Globus pallidus (tissue), 1 donor: Measurements from ENCODE around the gene COQ8B.
"Not testable (repeated sequence)": the region's sequence is repeated elsewhere in the genome, so short reads cannot be mapped to it uniquely, and the experiment has no call there.

Experiments used
- DNase-seq: peaks from one replicate; pipeline ENCODE4 v3.0.0-alpha.2; 2015; ENCODE audit warnings: low spot score

Gene COQ8B

DNA sequence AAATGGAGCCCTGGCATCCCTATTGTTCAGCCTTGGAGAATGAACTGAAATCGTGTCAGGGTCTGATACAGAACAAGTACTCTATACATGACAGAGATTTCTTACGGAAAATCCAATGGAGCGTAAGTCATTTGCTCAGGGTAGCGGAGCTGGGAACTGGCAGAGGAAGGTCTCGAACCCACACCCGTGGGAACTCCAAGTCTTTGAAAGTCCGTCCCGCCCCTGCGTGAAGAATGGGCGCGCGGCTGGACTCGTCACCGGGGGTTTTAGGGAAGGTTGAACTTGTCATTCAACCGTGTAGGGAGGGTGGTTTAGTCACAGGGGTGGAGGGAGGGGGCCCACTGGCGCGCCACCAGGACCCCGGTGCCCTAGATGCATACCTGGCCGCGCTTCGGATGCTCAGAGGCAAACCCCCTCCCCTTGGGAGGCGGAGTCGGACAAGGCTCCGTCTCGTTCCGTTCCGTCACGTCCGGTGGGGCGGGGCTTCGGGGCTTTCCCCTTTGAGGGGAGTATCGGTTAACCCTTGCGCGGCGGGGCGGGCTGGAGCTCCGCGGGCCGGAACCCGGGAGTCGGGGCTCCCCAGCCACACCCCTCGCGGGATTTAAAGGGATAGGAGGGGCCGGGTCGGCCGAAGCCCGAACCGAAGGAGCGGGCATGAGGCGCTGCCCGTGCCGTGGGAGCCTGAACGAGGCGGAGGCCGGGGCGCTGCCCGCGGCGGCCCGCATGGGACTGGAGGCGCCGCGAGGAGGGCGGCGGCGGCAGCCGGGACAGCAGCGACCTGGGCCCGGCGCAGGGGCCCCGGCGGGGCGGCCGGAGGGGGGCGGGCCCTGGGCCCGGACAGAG lies at the start of gene COQ8B, which contains the start of gene ITPKC:
TSS of gene COQ8B (minus strand) at position 405 of the 843 bp plus-strand sequence. CDS start 2,254 bp downstream, outside the sequence.
TSS of gene ITPKC (plus strand) at position 631 of the 843 bp plus-strand sequence. CDS start at position 655, 24 bp downstream.
- peak; percentile 98 for DNase-seq

DNA sequence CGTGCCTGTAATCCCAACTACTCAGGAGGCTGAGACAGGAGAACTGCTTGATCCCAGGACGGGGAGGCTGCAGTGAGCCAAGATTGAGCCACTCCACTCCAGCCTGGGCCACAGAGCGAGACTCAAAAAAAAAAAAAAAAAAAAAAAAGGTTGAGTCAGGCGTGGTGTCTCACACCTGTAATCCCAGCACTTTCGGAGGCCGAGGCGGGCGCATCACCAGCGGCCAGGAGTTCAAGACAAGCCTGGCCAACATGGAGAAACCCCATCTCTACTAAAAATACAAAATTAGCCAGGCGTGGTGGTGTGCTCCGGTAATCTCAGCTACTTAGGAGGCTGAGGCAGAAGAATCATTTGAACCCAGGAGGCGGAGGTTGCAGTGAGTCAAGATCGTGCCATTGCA lies 49.7 kb upstream of the COQ8B start:
- not testable (repeated sequence) for DNase-seq

DNA sequence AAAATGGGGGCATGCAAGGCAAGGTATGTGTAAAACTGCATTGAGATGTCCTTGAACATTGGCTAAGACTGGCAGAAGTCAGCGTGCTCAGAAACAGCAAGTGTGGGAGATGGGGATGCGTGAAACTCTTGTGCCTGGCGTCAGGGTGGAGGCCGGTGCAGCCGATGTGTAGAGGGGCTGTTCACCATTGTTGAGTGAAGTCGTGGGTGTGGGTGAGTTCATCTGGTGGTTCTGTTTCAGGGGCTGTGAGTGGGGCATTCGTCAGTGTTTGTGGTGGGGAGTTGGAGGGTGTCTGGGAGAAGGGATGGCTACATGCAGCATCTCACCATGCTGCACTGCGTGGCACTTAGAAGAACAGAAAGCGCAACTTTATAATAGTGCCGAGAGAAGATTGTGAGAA lies 47.3 kb upstream of the COQ8B start:
- no peak for DNase-seq

DNA sequence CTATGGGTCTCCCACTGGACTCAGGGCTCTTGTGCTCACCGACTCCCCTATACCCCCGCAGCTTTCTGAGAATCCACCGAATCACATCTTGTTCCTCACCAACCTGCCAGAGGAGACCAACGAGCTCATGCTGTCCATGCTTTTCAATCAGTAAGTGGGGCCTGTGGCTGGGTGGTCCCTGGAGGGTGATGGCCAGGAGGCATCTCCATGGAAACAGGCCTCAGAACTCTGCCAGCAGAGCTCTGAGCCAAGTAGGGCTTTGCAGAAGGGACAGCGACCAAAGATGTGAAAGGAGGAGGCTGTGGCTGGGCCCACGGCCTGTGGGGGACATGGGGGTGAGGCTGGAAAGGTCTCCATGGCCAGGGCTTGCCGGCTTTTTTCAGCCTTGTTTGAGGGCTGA lies 46.8 kb upstream of the COQ8B start:
- no peak for DNase-seq

DNA sequence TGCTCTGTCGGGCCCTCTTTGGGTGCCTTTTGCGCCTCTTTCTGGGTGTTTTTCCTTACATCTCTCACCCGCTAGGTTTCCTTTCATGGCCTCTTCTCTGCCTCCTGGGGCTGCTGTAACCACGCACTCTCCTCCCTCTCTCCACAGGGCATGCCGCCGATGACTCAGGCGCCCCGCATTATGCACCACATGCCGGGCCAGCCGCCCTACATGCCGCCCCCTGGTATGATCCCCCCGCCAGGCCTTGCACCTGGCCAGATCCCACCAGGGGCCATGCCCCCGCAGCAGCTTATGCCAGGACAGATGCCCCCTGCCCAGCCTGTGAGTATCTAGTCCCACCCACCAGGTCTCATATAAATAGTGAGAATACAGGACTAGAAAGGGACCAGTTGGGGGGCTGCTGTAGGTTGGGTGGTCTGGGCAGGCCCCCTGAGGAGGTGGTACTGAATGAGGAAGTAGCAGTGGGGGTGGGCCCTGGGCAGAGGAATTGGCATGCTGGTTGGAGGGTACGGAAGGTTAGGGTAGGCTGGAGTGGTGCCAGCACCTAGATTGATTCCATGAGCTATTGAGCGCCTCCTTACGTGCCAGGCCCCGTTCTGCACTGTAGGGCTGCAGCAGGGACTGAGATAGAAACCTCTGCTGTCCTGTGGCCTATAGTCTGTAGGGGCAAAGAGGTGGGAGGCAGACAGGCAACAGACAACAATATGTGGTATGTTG lies 46.2 kb upstream of the COQ8B start:
- DNase-seq: no peak

DNA sequence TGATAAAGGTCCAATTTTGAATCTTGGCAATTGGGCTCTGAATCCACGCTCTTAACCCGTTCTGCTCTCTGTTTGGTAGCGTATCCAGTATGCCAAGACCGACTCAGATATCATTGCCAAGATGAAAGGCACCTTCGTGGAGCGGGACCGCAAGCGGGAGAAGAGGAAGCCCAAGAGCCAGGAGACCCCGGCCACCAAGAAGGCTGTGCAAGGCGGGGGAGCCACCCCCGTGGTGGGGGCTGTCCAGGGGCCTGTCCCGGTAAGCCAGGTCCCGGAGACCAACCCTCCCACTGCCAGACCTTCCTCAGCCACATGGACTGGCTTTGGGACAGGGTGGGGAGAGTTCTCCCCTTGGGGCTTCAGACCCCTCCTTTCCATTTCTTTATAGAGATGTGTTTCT lies 42.7 kb upstream of the COQ8B start:
- DNase-seq: no peak

DNA sequence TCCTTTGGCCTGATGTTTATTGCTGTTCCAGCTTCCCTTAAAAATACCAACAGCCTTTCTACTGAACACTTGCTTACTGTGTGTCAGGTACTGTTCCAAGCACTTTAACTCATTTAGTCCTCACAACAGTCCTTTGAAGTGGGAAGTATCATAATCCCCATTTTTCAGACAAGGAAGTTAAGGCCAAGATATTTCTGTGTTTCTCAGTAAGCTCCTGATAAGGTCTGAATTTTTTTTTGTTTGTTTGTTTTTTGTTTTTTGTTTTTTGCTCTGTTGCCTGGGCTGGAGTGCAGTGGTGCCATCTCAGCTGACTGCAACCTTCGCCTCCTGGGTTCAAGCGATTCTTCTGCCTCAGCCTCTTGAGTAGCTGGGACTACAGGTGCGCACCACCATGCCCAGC lies 41.8 kb upstream of the COQ8B start:
- no peak for DNase-seq

DNA sequence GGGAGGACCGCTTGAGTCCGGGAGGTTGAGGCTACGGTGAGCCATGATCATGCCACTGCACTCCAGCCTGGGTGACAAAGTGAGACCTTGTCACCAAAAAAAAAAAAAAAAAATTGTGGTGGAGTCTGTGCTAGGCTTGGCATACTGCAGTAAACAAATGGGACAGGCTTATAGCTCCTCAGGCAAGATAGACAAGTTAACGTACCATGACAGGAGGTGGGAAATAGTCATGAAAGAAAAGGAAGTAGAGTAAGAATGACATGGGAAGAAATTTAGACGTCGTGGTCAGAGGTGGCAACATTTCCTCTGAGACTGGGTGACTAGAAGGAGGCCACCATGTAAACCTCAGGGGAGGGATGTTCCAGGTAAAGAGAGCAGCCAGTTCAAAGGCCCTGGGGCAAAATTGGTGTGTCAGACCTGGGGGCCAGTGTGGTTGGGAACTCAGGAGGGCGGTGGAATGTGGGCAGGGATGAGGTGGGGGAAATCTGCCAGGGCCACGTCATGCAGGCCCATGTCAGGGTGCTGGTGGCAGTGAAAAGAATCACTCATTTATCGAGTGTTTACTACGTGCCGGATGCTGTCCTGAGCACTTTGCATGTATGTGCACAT lies 39.9 kb upstream of the COQ8B start:
- no peak for DNase-seq

DNA sequence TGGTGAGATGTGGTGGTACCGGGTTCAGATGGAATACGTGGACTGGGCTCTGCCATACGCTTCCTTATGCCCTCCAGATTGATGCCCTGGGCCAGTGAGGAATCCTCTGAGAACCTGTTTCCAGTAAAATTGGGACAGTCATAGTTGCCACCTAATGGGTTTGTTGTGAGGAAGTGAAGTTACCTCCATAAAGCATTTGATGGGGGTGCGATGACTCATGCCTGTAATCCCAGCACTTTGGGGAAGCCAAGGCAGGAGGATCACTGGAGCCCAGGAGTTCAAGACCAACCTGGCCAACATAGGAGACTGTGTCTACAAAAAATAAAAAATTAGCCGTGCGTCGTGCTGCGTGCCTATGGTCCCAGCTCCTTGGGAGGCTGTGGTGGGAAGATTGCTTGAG lies 39.1 kb upstream of the COQ8B start:
- no peak for DNase-seq

DNA sequence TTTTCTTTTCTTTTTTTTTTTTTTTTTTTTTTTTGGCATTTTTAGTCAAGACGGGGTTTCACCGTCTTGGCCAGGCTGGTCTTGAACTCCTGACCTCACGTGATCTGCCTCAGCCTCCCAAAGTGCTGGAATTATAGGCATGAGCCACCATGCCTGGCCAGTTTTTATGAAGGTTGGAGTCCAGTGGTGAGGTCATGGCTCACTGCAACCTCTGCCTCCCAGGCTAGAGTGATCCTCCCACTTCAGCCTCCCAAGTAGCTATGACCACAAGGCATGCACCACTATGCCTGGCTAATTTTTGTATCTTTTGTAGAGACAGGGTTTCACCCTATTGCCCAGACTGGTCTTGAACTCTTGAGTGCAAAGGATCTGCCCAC lies 38.5 kb upstream of the COQ8B start:
- no peak for DNase-seq

DNA sequence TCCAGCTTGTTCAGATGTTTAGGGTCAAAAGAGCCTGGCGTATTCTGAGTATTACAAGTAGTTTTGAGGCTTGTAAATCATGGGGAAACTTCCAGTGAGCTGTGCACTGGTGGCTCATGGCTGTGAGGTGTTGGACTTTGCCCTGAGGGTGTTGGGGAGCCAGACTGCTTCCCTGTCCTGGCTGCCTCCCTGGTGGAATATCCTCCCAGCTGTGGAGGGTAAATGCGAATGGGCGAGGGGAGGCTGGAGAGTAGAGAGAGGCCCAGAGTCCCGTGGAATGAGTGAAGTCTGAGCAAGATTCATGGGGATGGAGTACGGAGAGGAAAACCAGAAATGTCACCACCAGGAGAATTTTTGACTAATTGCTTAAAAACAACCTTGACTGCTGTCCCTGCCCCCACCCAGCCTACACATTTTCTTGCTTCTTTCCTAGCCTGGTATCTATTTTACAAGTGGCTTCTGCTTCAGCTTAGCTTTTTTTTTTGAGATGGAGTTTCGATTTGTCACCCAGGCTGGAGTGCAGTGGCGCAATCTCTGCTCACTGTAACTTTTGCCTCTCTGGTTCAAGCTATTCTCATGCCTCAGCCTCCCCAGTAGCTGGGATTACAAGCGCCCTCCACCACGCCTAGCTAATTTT lies 38.0 kb upstream of the COQ8B start:
- no peak for DNase-seq

DNA sequence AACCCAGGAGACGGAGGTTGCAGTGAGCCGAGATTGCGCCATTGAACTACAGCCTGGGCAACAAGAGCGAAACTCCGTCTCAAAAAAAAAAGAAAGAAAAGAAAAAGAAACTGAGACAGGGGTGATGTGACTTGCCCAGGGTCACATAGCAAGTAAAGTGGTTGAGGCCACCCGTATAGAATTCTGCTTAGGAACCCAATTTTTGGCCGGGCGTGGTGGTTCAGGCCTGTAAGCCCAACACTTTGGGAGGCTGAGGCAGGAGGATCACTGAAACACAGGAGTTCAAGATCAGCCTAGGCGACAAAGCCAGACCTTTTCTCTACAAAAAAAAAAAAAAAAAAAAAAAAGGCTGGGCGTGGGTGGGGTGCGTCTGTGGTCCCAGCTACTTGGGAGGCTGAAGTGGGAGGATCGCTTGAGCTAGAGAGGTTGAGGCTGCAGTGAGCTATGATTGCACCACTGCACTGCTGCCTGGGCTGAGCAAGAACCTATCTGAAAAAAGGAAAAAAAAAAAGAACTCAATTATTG lies 35.6 kb upstream of the COQ8B start:
- DNase-seq: no peak

DNA sequence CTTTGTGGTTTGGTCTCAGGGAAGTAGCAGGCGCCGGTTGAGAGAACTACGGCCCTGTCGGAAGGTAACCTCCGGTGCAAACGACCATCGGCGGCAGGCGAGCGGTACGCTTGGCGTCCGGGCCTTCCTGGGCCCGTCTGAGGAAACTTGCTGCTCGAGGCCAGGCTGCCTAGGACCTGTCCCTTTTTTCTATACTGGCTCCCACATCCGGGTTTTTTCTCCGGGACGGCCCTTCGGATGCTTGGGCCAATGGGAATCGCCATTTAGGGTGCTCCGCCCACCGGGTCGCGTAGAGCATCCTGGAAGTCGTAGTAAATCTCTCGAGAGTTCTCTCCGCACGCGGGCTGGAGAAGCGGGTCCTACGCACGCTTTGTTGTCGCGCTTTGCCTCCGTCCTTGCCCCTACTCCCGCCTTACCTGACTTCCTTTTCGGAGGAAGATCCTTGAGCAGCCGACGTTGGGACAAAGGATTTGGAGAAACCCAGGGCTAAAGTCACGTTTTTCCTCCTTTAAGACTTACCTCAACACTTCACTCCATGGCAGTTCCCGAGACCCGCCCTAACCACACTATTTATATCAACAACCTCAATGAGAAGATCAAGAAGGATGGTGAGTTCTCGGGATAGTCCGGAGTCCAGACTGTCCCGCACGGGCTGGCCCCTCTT lies 34.3 kb upstream of the COQ8B start, which contains the start of gene SNRPA:
TSS of gene SNRPA (plus strand) at position 330 of the 664 bp plus-strand sequence. CDS start at position 536, 206 bp downstream.
- DNase-seq: peak; percentile 98

DNA sequence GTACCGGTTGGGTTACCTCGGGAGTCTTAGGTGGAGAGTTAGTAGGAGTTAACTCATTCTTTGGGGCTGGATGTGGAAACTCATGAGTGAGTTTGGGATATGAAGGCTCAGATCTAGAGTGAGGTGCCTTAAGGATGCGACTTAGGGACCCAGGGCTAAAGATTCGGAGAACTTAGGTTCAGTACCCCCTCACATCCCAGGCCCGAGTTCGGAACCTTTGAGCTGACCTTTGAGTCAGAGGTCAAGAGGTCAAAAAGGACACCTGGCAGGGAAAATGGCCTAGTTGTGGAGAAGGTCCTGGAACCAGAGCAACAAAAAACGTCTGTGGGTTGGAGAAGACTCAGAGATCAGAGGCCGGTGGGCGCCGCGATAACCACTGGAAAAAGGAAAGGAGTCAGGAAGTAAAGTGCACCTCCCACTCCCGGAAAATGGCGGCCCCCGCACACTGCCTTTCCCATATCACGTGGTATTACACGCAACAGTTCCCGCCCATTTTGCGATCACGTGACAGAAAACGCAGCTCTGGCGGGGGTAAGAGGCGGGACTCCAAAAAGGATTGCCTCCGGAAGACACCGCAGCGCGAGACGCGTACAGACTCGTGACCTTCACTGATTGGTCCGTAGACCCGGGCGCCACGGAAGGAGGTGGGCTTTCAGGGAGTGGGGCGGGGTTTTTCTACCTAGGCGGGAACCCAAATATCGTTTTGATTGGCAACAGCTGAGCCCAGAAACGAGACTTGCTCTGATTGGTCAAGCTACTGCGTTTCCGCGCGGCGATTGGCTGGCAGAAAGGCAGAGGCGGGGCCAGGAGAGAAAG lies 33.6 kb upstream of the COQ8B start, which contains the start of gene ACTMAP:
TSS of gene ACTMAP (minus strand) at position 420 of the 816 bp plus-strand sequence. CDS start 674 bp downstream, outside the sequence.
- DNase-seq: peak; percentile 100

DNA sequence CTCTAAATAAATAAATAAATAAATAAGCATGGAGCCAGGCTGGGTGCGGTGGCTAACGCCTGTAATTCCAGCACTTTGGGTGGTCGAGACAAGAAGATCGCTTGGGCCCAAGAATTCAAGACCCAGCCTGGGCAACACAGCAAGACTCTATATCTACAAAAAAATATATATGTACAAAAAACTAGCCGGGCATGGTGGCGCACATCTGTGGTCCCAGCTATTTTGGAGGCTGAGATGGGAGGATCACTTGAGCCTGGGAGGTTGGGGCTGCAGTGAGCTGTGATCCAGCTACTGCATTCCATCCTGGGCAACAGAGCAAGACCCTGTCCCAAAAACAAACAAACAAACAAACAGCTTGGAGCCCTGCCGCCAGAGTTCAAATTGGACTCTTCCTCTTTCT lies 30.9 kb upstream of the COQ8B start:
- DNase-seq: no peak

DNA sequence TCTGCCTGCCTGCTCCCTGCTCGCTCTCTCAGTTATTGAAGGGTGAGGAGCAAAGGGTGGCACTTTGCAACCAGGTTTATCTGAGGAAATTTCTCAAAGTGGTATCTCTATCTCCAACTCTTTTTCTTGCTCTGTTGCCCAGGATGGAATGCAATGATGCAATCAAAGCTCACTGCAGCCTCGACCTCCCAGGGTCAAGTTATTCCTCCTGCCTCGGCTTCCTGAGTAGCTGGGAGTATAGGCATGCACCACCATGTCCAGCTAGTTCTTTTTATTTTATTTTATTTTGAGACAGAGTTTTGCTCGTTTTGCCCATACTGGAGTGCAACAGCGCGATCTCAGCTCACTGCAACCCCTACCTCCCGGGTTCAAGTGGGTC lies 28.7 kb upstream of the COQ8B start:
- DNase-seq: no peak

DNA sequence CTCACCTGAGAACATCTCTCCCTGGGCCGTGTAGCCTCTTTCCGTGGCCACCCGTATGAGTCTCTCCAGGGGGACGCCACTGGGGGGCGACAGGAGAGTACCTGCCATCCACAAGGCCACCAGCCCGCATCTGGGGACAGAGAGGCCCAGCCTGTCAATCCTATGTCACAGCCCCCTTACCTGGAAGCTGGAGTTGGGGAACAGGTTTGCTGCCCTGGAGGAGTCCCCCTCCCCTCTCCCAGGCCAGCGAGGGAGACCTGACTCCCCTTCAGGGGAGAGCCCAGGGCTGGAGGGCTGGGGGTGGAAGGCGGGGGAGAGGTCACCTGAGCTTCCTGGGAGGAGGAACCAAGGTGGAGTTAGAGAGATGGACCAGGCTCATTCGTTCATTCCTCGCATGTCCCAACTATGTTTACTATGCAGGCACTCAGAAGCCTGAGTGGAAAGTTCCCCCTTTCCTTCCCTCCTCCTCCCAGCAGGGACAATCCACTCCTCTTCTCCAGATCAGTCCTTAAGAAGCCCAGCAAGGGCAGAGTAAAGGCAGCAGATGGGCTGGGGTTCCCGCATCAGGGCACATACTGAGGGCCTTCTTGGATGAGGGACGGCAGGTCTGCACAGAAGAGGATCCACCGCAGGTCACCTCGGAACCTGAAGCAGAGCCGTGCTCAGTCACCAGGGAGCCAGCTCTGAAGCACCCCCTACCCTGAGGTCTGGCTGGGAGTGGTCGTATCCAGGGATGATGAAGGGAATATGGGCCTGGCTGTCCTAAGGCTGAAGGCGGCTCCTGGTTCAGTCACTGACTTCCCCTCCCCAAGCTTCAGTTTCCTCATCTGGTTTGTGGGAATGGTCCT lies 28.1 kb upstream of the COQ8B start:
- no peak for DNase-seq

DNA sequence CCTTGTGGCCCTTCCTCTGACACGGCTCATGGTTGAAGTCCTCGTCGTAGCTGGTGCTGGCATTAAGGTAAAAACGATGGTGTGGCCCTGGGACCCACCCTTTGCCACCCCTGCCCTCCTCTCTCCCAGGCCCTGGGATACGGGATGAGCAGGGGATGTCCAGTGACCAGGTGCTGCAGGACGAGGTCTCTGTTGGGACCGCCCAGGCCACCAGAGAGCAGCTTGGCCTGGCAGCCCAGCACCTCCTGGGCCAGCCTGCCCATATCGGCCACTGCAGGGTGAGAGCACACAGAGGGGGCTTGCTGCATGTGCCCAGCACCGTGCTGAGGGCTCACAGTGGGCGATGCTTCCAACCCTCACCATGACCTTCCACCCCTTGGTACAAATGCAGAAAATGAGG lies 27.2 kb upstream of the COQ8B start:
- no peak for DNase-seq

DNA sequence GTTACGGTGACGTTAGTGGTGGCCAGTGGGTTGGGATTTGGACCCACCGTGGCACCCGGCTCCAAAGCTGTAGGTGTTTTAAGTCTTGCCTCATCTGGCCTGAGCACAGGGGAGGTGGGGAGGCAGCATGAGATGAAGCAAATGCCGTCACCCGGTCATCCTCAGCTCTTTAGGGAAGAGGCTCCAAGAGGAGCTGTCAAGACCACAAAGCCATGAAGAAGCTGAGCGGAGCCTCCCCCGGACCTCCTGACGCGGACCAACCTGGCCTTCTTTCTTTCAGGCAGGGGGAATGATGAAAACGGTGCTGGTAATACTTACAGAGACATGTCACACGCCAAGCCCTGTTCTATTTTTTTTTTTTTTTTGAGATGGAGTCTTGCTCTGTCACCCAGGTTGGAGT lies 26.2 kb upstream of the COQ8B start:
- DNase-seq: no peak

DNA sequence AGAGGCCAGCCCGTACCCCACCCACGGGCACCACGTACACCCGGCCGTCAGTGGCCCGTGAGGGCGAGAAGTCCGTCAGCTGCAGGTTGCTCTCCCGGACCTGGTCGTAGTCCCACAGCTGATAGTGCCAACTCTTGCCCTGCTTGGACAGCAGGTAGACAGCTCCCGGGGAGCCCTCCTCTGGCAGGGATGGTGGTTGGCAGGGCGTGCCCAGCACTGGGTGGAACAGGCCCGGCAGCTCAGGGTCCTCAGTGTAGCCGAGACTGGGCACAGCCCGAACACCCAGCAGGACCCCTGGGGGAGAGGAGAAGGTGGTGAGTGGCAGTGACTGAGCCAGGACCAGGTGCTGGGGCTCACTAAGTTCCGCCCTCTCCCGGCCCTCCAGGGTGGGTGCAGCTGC lies 25.8 kb upstream of the COQ8B start:
- no peak for DNase-seq
